Tibial artery (tissue), 4 donors: ENCODE measurements around the gene RNF4.

Experiments
- DNase-seq, 2 donors: peaks; one replicate each; pipeline ENCODE4 v3.0.0-alpha.2; 2019
- H3K27ac ChIP-seq, 2 donors: fragments of 200-600 bp; sonication (generic) in 1 of 2; 1 replicate in 1 of 2; 2 replicates in 1 of 2; pipeline ENCODE4 v1.5.1; 2018 to 2019; ENCODE audit warnings: mild to moderate bottlenecking in 1 of 2
- H3K27me3 ChIP-seq, 2 donors: fragments of 200-600 bp; sonication (generic) in 1 of 2; one replicate each; pipeline versions ENCODE4 v1.5.1 to v1.6.0; 2016 to 2019
- H3K36me3 ChIP-seq, 3 donors: fragments of 200-600 bp; sonication (generic) in 2 of 3; one replicate each; pipeline ENCODE4 v1.5.1; 2016 to 2019; ENCODE audit warnings: mild to moderate bottlenecking in 2 of 3
- H3K4me1 ChIP-seq, 4 donors: fragments of 200-600 bp; sonication (generic) in 2 of 4; 1 replicate in 3 of 4; 2 replicates in 1 of 4; pipeline ENCODE4 v1.5.1; 2016 to 2019
- H3K4me3 ChIP-seq, 2 donors: fragments of 200-600 bp; sonication (generic) in 1 of 2; 1 replicate in 1 of 2; 2 replicates in 1 of 2; pipeline ENCODE4 v1.5.1; 2018 to 2019; ENCODE audit warnings: mild to moderate bottlenecking in 2 of 2
- H3K9me3 ChIP-seq, 3 donors: fragments of 200-600 bp; sonication (generic) in 1 of 3; one replicate each; pipeline ENCODE4 v1.5.1; 2016 to 2019
- CTCF ChIP-seq, 2 experiments: fragments of 200-600 bp in 1 of 2; fragments of 450-650 bp in 1 of 2; IDR thresholded peaks; one replicate each; pipeline ENCODE4 v1.5.1; 2017 to 2019; ENCODE audit warnings: antibody characterized with exemption in 2 of 2, mild to moderate bottlenecking in 1 of 2, moderate library complexity in 1 of 2
- intact Hi-C: fragments of 100-400 bp; cut with DNase I; formaldehyde crosslinking; loops from one replicate; pipeline ENCODE4 v1.15.0; 2023; ENCODE audit warnings: low total_unique reads

Gene RNF4

GRCh38 chr4:2551118-2551517, 82.2 kb downstream of the RNF4 start:
- no peak for TF ChIP-seq CTCF (IDR thresholded peaks at IDR 0.05)
- Histone ChIP-seq H3K36me3 (no peaks in the 10 kb centered on the region), H3K4me1 (peaks cover 0 to 12% (median 2%) of the 10 kb centered on the region in 4 donors), H3K27ac (no peak overlapping the region), H3K27me3 (no peaks in the 10 kb centered on the region), H3K4me3 (no peak overlapping the region), H3K9me3 (no peaks in the 10 kb centered on the region)
- intact Hi-C loops, result no loop called here
- DNase-seq, result no peak

GRCh38 chr4:2552806-2553205, 83.9 kb downstream of the RNF4 start:
- Histone ChIP-seq H3K9me3 (no peaks in the 10 kb centered on the region), H3K4me1 (peaks cover 0 to 12% (median 2%) of the 10 kb centered on the region in 4 donors), H3K27ac (no peak overlapping the region), H3K36me3 (no peaks in the 10 kb centered on the region), H3K4me3 (no peak overlapping the region), H3K27me3 (no peaks in the 10 kb centered on the region)
- intact Hi-C loops, result no loop called here
- no peak for TF ChIP-seq CTCF (IDR thresholded peaks at IDR 0.05)
- no peak for DNase-seq

- Histone ChIP-seq H3K9me3 (no peaks in the 10 kb centered on the region), H3K4me1 (peaks cover 0 to 12% (median 0%) of the 10 kb centered on the region in 4 donors), H3K27ac (no peak overlapping the region), H3K36me3 (peaks cover 0 to 4% (median 0%) of the 10 kb centered on the region in 3 donors), H3K27me3 (no peaks in the 10 kb centered on the region), H3K4me3 (no peak overlapping the region)
- no peak for TF ChIP-seq CTCF (IDR thresholded peaks at IDR 0.05)
- DNase-seq, result no peak
- intact Hi-C loops, result no loop called here
Observed at GRCh38 chr4:2558301-2558700, 89.4 kb downstream of the RNF4 start.

- Histone ChIP-seq H3K9me3 (no peaks in the 10 kb centered on the region), H3K4me3 (no peak overlapping the region), H3K36me3 (peaks cover 0 to 4% (median 0%) of the 10 kb centered on the region in 3 donors), H3K27ac (no peak overlapping the region), H3K27me3 (no peaks in the 10 kb centered on the region), H3K4me1 (no peaks in the 10 kb centered on the region)
- no peak for DNase-seq
- intact Hi-C loops, result no loop called here
- no peak for TF ChIP-seq CTCF (IDR thresholded peaks at IDR 0.05)
Observed at GRCh38 chr4:2560167-2560566, 91.3 kb downstream of the RNF4 start.
